NCI-H1092 treated with DMSO at 0.1 percent for 48 hours (cell line): ENCODE measurements around the gene SRRM2.

Experiments
- DNase-seq: peaks from one replicate; lab custom pipeline; 2025; lab: John Stamatoyannopoulos, UW

The SRRM2 gene

DNA sequence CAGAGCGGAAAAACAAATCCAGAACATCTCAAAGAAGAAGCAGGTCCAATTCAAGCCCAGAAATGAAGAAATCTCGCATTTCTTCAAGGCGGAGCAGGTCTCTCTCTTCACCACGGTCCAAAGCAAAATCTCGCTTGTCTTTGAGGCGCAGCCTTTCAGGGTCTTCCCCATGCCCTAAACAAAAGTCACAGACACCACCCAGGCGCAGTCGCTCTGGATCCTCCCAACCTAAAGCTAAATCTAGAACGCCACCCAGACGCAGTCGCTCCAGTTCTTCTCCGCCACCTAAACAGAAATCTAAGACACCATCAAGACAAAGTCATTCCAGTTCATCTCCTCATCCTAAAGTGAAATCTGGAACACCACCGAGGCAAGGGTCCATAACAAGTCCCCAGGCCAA is 10.3 kb downstream of the SRRM2 start:
- no peak for DNase-seq

DNA sequence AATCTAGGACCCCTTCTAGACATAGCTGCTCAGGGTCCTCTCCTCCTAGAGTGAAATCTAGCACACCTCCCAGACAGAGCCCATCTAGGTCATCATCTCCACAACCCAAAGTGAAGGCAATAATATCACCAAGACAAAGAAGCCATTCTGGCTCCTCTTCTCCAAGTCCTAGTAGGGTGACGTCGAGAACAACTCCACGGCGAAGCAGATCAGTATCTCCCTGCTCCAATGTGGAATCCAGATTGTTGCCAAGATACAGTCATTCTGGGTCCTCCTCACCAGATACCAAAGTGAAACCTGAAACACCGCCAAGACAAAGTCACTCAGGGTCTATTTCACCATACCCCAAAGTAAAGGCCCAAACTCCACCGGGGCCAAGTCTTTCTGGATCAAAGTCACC is 10.7 kb downstream of the SRRM2 start:
- no peak for DNase-seq

DNA sequence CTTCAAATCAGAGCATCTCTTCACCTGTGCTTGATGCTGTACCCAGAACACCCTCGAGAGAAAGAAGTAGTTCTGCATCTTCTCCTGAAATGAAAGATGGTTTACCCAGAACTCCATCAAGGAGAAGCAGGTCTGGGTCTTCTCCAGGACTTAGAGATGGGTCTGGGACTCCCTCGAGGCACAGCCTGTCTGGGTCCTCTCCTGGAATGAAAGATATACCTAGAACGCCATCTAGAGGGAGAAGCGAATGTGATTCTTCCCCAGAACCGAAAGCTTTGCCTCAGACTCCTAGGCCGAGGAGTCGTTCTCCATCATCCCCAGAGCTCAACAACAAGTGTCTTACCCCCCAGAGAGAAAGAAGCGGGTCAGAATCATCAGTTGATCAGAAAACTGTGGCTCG is 12.3 kb downstream of the SRRM2 start:
- DNase-seq: no peak

DNA sequence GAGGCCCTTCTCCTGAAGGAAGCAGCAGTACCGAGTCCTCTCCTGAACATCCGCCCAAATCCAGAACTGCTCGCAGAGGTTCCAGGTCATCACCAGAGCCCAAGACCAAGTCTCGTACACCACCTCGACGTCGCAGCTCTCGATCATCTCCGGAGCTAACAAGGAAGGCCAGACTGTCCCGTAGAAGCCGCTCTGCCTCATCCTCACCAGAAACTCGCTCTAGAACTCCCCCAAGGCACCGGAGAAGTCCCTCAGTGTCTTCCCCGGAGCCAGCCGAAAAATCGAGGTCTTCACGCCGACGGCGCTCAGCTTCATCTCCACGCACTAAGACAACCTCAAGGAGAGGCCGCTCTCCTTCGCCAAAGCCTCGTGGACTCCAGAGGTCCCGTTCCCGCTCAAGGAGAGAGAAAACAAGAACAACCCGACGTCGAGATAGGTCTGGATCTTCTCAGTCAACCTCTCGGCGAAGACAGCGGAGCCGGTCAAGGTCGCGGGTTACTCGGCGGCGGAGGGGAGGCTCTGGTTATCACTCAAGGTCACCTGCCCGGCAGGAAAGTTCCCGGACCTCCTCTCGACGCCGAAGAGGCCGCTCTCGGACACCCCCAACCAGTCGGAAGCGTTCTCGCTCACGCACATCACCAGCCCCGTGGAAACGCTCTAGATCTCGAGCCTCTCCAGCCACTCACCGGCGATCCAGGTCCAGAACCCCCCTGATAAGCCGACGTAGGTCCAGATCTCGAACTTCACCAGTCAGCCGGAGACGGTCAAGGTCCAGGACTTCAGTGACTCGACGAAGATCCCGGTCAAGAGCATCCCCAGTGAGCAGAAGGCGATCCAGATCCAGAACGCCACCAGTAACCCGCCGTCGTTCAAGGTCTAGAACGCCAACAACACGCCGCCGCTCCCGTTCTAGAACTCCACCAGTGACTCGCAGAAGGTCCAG is 13.3 kb downstream of the SRRM2 start:
- no peak for DNase-seq

DNA sequence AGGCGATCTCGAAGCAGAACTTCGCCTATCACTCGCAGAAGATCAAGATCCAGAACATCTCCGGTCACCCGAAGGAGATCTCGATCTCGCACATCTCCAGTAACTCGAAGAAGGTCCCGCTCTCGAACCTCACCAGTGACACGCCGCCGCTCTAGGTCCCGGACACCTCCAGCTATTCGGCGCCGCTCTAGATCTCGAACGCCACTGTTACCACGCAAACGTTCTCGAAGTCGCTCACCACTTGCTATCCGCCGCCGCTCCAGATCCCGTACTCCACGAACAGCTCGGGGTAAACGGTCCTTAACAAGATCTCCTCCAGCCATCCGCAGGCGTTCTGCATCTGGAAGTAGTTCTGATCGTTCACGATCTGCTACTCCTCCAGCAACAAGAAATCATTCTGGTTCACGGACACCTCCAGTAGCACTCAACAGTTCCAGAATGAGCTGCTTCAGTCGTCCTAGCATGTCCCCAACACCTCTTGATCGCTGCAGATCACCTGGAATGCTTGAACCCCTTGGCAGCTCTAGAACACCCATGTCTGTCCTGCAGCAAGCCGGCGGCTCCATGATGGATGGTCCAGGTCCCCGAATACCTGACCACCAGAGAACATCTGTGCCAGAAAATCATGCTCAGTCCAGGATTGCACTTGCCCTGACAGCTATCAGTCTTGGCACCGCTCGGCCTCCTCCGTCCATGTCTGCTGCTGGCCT is 14.1 kb downstream of the SRRM2 start:
- no peak for DNase-seq

DNA sequence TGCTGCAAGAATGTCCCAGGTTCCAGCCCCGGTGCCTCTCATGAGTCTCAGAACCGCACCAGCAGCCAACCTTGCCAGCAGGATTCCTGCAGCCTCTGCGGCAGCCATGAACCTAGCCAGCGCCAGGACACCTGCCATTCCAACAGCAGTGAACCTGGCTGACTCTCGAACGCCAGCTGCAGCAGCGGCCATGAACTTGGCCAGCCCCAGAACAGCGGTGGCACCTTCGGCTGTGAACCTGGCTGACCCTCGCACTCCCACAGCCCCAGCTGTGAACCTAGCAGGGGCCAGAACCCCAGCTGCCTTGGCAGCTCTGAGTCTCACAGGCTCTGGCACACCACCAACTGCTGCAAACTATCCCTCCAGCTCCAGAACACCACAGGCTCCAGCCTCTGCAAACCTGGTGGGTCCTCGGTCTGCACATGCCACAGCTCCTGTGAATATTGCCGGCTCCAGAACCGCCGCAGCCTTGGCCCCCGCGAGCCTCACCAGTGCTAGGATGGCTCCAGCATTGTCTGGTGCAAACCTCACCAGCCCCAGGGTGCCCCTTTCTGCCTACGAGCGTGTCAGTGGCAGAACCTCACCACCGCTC is 14.8 kb downstream of the SRRM2 start:
- DNase-seq: no peak

DNA sequence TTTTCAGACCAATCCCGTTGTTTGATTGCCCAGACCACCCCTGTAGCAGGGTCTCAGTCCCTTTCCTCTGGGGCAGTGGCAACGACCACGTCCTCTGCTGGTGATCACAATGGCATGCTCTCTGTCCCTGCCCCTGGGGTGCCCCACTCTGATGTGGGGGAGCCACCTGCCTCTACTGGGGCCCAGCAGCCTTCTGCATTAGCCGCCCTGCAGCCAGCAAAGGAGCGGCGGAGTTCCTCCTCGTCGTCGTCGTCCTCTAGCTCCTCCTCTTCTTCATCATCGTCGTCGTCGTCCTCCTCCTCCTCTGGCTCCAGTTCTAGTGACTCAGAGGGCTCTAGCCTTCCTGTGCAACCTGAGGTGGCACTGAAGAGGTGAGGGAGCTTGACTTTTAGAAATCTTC is 15.5 kb downstream of the SRRM2 start:
- DNase-seq: no peak

DNA sequence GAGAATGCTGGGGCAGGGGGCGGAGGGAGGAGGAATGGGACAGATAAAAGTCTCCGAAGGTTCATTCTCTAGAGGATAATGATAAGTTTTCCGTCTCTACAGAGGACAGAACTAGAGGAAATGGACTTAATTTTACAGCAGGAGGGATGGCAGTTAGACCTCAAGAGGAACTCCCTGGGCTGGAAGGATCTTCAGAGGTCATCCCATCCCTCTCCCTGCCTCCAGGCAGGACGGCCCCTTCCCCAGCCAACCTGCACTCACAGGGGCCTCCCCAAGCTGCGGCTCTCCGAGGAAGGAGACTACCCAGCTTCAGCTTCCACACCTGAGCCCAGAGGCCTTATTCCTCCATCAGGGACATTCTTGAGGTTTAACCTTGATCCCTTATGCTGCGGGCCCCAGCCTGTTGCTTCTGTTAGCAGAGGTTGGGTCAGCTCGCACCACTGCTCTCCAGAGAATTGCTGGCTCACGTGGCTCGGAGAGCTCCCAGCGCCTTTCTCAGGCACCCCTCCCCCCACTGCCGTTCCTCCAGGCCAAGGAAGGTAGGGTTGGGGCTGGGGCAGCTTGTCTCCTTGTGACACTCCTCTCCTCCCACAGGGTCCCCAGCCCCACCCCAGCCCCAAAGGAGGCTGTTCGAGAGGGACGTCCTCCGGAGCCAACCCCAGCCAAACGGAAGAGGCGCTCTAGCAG is 16.1 kb downstream of the SRRM2 start:
- DNase-seq: no peak

DNA sequence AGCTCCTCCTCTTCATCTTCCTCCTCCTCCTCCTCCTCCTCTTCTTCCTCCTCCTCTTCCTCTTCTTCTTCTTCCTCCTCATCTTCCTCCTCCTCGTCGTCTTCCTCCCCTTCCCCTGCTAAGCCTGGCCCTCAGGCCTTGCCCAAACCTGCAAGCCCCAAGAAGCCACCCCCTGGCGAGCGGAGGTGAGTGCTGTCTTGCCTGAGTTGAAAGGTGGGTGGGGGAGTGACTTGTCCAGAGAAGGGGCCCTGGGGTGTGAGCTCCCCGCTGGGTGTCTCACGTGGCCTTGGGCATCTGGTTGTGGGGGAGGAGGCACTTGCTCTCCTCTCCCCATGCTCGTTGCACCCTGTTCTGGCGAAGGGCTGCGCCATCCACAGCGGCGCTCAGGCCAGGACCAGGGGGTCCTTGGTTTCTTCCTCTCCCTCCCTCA is 16.7 kb downstream of the SRRM2 start:
- DNase-seq: no peak

DNA sequence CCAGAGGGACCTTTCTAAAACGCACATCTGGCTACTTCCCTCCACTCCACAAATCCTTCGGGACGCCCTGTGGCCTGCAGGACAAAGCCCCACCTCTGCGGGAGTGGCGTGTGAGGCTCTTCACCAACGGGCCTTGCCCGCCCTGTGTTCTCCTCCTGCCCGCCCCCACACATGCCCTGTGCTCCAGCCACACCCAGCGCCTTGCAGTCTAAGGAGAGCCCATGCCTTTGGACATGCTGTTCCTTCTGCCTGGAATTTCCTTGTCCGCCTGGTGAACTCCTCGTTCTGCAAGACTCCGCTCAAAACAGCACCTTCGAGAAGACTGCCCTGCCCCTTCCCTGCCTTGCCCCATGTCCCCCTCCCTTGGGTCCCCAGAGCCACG is 17.2 kb downstream of the SRRM2 start:
- DNase-seq: no peak

DNA sequence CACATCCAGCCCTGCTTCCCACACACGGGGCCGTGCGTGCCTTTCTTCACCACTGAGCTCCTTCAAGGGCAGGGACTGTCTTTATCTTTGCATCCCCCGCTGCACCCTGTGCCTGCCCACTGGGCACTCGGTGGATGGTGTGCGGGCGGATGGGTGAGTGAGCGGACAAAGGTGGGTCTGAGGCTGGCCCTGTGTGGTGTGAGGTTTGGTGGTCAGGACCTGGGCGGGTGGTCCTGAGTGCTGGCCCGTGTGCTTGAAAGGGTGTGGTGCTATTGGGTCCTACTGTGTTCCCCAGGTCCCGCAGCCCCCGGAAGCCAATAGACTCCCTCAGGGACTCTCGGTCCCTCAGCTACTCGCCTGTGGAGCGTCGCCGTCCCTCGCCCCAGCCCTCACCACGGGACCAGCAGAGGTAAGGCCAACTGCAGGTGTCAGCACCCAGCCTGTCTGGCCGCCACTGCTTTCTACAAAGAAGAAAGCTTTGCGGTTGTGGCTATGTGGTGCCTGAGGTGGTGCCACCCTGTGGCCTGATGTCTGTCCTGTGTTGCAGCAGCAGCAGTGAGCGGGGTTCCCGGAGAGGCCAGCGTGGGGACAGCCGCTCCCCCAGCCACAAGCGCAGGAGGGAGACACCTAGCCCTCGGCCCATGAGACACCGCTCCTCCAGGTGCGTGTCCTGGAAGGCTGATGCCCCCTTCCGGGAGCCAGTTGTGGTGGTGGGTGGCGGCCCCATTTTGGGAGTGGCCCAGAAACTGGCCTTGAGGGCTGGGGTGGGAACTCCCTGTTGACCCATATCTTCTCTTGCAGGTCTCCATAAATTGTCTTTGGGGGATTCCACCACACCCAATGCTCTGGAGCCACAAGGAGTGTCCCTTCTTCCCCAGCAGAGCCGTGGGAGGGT is 17.9 kb downstream of the SRRM2 start:
- DNase-seq: no peak

DNA sequence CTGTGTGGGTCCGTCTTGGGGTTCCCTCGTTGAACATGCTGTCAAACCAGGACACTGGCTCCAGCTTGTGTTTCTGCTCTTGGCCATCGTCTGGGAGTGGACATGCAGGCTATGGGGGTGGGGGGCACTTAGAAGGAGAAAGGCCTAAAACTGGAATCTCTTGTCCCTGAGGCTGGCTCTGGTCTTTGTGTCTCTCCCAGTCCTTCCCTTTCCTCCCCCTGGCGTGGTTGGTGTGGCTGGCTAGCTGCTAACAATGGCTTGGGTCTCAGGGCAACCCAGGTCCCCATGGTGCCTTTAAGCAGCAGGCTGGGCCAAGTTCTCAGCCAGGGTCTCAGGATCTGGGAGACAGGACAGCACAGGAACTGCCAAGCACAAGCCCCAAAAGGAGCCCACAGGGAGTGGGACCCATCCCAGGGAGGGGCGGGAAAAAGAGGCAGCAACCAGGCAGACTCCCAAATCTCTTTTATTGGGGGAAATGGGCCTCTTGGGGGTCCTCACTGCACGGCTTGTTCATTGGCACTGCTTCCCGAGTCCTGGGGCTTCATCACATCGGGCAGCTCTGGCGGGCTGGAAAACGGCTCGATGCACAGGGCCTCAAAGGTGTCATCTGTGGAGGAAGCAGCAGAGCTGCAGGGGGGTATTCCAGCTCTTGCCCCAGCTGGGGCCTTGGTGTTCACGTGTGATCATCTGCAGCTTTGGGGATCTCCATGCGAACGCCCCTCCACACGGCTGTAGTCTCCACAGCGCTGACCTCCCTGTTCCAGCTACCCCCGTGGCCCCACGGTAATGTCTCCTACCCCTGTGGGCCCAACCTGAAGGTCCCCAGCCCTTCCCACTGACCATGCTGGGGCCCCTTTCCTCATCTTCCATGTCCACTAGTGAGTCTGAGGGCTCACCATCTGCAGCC is 19.3 kb downstream of the SRRM2 start:
- no peak for DNase-seq

DNA sequence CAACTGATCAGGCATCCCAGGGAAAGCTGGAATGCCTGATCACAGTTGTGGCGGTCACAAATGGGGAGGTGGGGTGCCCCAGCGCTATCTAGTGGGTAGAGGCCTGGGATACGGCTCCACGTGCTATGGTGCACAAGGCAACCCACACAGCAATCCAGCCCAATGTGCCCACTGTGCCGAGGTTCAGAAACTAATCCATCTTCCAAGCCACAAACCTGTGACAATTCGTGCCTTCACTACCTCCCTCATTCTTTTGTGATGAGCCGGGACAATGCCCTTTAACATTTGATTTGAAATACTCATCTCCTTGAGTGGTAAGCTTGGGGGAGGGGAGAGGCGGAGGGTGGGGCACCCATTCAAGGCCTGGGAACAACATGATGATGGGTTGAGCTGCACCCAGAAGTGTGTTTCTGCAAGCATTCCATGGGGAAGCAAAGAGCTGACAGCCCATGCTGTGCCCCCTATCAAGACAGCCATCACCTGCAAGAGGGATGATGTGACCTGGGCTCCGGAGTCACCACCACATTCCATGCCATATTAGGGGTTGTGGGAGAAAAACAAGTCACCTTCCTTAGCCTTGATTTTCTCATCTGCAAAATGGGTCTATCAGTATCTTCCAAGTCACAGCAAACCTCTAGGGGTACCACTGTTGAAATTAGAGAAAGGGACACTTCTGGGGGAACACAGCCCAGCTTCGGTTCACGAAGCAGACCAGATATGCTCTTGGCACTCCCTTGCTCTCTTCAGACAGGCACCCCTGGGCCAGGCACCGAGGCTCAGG is 20.9 kb downstream of the SRRM2 start:
- no peak for DNase-seq

DNA sequence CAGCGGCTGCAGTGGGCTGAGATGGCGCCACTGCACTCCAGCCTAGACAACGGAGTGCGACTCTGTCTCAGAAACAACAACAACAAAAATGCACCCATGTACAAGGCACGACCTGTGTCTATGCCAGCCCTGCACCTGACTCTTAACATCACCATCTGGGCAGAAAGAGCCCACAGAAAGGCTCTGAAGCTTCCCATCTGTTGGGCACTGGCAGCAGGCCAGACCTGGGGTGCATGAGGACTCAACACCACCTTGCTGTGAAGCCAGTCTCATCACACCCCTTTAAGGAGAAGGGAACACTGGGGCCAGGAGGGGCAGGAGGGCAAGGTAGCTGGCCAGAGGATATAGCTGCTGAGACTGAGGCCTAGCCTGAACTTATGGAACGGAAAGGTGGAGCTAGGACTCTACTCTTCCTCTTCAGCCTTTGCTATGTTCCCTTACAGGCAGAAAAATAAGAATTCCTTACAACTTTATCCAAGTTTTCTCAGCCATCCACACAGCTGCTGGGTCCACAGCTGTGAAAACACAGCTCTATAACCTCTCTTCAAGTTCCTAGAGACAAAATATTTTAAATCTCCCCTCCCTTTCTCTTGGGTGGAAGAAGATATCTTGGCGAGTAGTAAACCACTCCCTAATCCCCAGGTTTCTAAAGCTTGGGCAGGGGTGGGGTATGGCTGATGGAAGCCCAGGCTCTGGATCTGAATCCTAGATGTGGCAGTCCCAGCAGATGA is 21.9 kb downstream of the SRRM2 start:
- no peak for DNase-seq

DNA sequence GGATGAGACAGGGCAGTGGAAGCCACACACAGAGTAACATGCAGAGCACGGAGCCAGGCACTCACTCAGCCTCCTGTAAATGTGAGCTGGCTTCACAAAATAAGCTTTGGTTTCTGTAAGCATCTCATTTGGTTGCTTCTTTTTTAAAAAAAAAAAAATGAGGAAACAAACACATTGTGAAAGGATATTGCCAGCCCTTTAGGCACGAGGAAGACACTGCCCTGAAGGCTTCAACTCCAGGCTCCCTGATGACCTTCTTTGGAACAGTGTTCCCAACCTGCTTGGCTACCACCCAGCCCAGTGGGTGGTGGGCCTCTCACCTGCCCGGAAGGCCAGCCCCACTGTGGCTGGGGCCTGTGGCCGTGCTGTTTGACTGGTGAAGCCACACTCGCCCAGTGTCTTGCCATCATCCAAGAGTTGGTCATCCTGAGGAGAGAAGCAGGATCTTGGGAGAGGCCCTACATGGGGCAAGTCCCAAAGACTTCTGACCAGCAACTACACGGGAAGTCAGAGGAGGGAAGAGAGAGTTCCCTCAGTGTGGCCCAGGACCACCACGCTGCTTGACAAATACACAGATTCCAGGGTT is 22.8 kb downstream of the SRRM2 start:
- DNase-seq: no peak

DNA sequence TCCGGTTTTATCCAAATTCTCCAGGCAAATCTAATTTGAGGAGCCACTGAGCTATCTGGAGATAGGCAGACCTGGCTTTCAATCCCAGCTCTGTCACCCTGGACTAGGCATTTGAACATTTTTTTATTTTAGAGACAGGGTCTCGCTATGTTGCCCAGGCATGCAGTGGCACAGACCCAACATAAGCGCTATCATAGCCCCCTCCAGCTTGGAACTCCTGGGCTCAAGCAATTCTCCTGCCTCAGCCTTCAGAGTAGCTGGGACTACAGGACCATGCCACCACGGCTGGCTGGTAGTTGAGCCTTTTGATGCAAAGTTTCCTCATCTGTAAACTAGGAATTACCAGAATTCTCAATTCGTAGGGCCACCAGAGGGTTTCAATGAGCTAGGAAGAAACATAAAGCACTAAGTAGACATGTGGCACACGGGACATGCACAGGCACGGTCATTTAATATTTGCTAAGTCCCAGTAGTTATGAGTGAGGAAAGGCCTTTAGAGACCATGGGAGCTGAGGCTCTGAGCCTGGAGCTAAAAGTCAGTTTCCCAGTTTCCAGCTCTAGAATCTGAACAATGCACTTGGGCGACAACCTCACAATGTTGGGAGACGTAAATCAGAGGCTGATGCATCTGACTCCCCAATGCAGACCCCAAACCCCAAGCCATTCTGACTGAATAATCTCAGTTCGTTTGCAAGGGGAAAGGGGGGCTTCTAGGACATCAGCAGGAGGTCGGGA is 23.5 kb downstream of the SRRM2 start:
- no peak for DNase-seq

DNA sequence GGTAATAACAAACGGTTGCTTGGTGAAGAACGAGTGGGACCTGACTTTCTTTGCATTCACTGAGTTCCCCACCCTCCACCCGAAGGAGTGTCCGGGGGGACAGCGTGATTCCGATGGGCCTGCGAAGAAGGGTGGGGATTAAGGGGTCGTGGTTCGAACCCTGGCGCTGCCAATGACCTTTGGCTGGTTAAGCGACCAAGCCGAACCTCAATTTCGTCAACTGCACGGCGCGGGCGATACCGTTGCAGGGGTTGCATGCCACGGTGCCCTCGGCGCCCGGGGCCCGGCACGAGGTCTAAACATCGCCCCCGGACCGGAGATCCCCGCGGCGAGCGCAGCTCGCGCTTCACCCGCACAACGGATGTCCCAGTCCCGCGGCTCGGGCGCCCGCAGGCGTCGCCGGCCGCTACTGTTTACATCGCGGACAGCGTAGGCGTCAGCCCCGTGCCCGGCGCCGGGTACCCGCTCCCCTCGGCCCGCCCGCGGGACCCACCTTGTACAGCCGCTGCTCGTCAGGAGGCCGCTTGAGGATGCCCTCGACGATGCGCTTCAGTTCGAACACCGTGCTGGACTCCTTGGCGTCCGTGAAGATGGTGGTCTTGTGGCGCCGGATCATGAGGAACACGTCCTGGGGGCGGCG is 24.2 kb downstream of the SRRM2 start:
- DNase-seq: no peak
